ENCODE results near the gene C16orf89. TPM values are rescaled to one million over a fixed set of nuclear protein-coding genes. Genes with fewer than 3 reads are reported as not detected.

Gene C16orf89
- total and polyA plus RNA-seq, 10 of the 15 experiments (the other 5 are each of a cell fraction or from before 2014, with no cell fraction given), result not detected

- Histone ChIP-seq H3K79me2 (ENCODE audit: control insufficient read depth, insufficient read depth, low read length) (no peaks in the 10 kb centered on the region), H3K4me1 (ENCODE audit: control insufficient read depth, insufficient read depth, low read length) (no peaks in the 10 kb centered on the region), H3K4me3 (no peak overlapping the region), H2AFZ (ENCODE audit: control insufficient read depth, low read depth, low read length) (no peak overlapping the region), H4K20me1 (ENCODE audit: control insufficient read depth, insufficient read depth) (no peaks in the 10 kb centered on the region), H3K36me3 (ENCODE audit: control insufficient read depth in 2 of 2, insufficient read depth in 2 of 2, low read length in 1 of 2) (no peaks in the 10 kb centered on the region), H3K9ac (ENCODE audit: control insufficient read depth, insufficient read depth, low read length) (no peak overlapping the region), H3K4me2 (ENCODE audit: control insufficient read depth, insufficient read depth) (no peak overlapping the region), H3K27ac (ENCODE audit: control insufficient read depth, insufficient read depth) (no peak overlapping the region), H3K27me3 (replicated peaks in 1 of 2; ENCODE audit: control insufficient read depth in 2 of 2, insufficient read depth in 2 of 2, low read length in 1 of 2) (peaks cover 0 to 2% of the 10 kb centered on the region in 2 experiments; a peak in 1 of 4 replicates), H3K9me3 (replicated peaks; ENCODE audit: control insufficient read depth, insufficient read depth, low read length) (no peaks in the 10 kb centered on the region)
- WGBS (ENCODE audit: insufficient coverage, insufficient replicate concordance, low lambda C conversion rate, missing lambda C conversion rate), result 26% methylated on average over 18 of the region's 18 CpGs
- no peak for ATAC-seq
- BruUV-seq (replicated peaks), result no TSS peak
- no peak for TF ChIP-seq CBFB (IDR thresholded peaks at IDR 0.05; ENCODE audit: low read depth)
- SMC1A ChIA-PET (ENCODE audit: uncharacterized antibody, unreplicated experiment), result no interaction called here
- no peak for FAIRE-seq
- POLR2A ChIA-PET, result no interaction called here
- CTCF ChIA-PET, result no interaction called here
- RAD21 ChIA-PET (ENCODE audit: unreplicated experiment), result no interaction called here
- no peak for DNase-seq (ENCODE audit: low read depth, low spot score)
- in situ Hi-C loops (cut with MboI) (no loop called here), intact Hi-C loops (cut with micrococcal nuclease; ENCODE audit: unreplicated experiment) (no loop called here)
Measured at GRCh38 chr16:4994719-4995434, 70.9 kb downstream of the C16orf89 start.

Other genes starting within 250 kb of the C16orf89 start
- 31.1 and 40.9 TPM in 2 replicates for gene GLYR1, start 218.7 kb downstream of the C16orf89 start, total RNA-seq (2014; rRNA removed)
- 48.8 and 50.3 TPM in 2 replicates for gene GLYR1, start 218.7 kb downstream of the C16orf89 start, total RNA-seq (2014; rRNA removed; fragmentation: Illumina TruSeq; extraction: Trizol)
- gene GLYR1, start 218.7 kb downstream of the C16orf89 start, total RNA-seq (2021), result 81.9 and 90.2 TPM in 2 replicates
- gene GLYR1, start 218.7 kb downstream of the C16orf89 start, polyA plus RNA-seq (2011; rRNA removed), result 49.7 and 50.4 TPM in 2 replicates
- 82.7 and 83.3 TPM in 2 replicates for gene GLYR1, start 218.7 kb downstream of the C16orf89 start, polyA plus RNA-seq (2014; fragmentation: Illumina TruSeq; extraction: Trizol)
- gene GLYR1, start 218.7 kb downstream of the C16orf89 start, polyA plus RNA-seq (2014; fragmentation: Nextera tagmentation; extraction: Ambion mirVana), result 10 to 100 TPM in 1 of 2 experiments, 1 to 10 TPM in 1; 7.3 to 10.1 TPM
- gene GLYR1, start 218.7 kb downstream of the C16orf89 start, polyA plus RNA-seq (2014; rRNA removed), result 69.7 and 74.8 TPM in 2 replicates
- gene GLYR1, start 218.7 kb downstream of the C16orf89 start, polyA plus RNA-seq (2016; fragmentation: Nextera tagmentation; extraction: Ambion mirVana), result 10 to 100 TPM; 63.9 to 68.9 TPM
- 12.4 and 14.2 TPM in 2 replicates for gene UBN1, start 218.5 kb downstream of the C16orf89 start, total RNA-seq (2014; rRNA removed)
- 11.8 and 13.6 TPM in 2 replicates for gene UBN1, start 218.5 kb downstream of the C16orf89 start, total RNA-seq (2014; rRNA removed; fragmentation: Illumina TruSeq; extraction: Trizol)
- 28.0 and 32.5 TPM in 2 replicates for gene UBN1, start 218.5 kb downstream of the C16orf89 start, total RNA-seq (2021)
- gene UBN1, start 218.5 kb downstream of the C16orf89 start, polyA plus RNA-seq (2011; rRNA removed), result 7.8 and 10.5 TPM in 2 replicates
- 17.5 and 23.2 TPM in 2 replicates for gene UBN1, start 218.5 kb downstream of the C16orf89 start, polyA plus RNA-seq (2014; fragmentation: Illumina TruSeq; extraction: Trizol)
- gene UBN1, start 218.5 kb downstream of the C16orf89 start, polyA plus RNA-seq (2014; fragmentation: Nextera tagmentation; extraction: Ambion mirVana), result 1 to 10 TPM; 2.1 to 2.2 TPM
- 16.8 and 18.8 TPM in 2 replicates for gene UBN1, start 218.5 kb downstream of the C16orf89 start, polyA plus RNA-seq (2014; rRNA removed)
- 10 to 100 TPM; 12.6 to 14.6 TPM for gene UBN1, start 218.5 kb downstream of the C16orf89 start, polyA plus RNA-seq (2016; fragmentation: Nextera tagmentation; extraction: Ambion mirVana)
- 0.05 and 0.06 TPM in 2 replicates for gene PPL, start 128.8 kb downstream of the C16orf89 start, total RNA-seq (2014; rRNA removed)
- gene PPL, start 128.8 kb downstream of the C16orf89 start, total RNA-seq (2014; rRNA removed; fragmentation: Illumina TruSeq; extraction: Trizol), result 0.04 TPM in 1 of 2 replicates, not detected in the other
- gene PPL, start 128.8 kb downstream of the C16orf89 start, total RNA-seq (2021), result 0.11 and 0.18 TPM in 2 replicates
- 0.04 TPM in 1 of 2 replicates, not detected in the other for gene PPL, start 128.8 kb downstream of the C16orf89 start, polyA plus RNA-seq (2011; rRNA removed)
- 0.03 TPM in 1 of 2 replicates, not detected in the other for gene PPL, start 128.8 kb downstream of the C16orf89 start, polyA plus RNA-seq (2014; fragmentation: Illumina TruSeq; extraction: Trizol)
- not detected for gene PPL, start 128.8 kb downstream of the C16orf89 start, polyA plus RNA-seq (2014; fragmentation: Nextera tagmentation; extraction: Ambion mirVana)
- gene PPL, start 128.8 kb downstream of the C16orf89 start, polyA plus RNA-seq (2014; rRNA removed), result 0.03 and 0.04 TPM in 2 replicates
- under 1 TPM; 0.19 to 0.47 TPM for gene PPL, start 128.8 kb downstream of the C16orf89 start, polyA plus RNA-seq (2016; fragmentation: Nextera tagmentation; extraction: Ambion mirVana)
- not detected in 2 replicates for gene SEC14L5, start 107.6 kb downstream of the C16orf89 start, total RNA-seq (2014; rRNA removed)
- not detected in 2 replicates for gene SEC14L5, start 107.6 kb downstream of the C16orf89 start, total RNA-seq (2014; rRNA removed; fragmentation: Illumina TruSeq; extraction: Trizol)
- gene SEC14L5, start 107.6 kb downstream of the C16orf89 start, total RNA-seq (2021), result not detected in 2 replicates
- not detected in 2 replicates for gene SEC14L5, start 107.6 kb downstream of the C16orf89 start, polyA plus RNA-seq (2011; rRNA removed)
- 0.01 TPM in 1 of 2 replicates, not detected in the other for gene SEC14L5, start 107.6 kb downstream of the C16orf89 start, polyA plus RNA-seq (2014; fragmentation: Illumina TruSeq; extraction: Trizol)
- gene SEC14L5, start 107.6 kb downstream of the C16orf89 start, polyA plus RNA-seq (2014; fragmentation: Nextera tagmentation; extraction: Ambion mirVana), result not detected
- not detected in 2 replicates for gene SEC14L5, start 107.6 kb downstream of the C16orf89 start, polyA plus RNA-seq (2014; rRNA removed)
- gene SEC14L5, start 107.6 kb downstream of the C16orf89 start, polyA plus RNA-seq (2016; fragmentation: Nextera tagmentation; extraction: Ambion mirVana), result not detected
- 8.1 and 11.6 TPM in 2 replicates for gene NAGPA, start 32.0 kb downstream of the C16orf89 start, total RNA-seq (2014; rRNA removed)
- 3.7 and 5.0 TPM in 2 replicates for gene NAGPA, start 32.0 kb downstream of the C16orf89 start, total RNA-seq (2014; rRNA removed; fragmentation: Illumina TruSeq; extraction: Trizol)
- gene NAGPA, start 32.0 kb downstream of the C16orf89 start, total RNA-seq (2021), result 8.2 and 8.8 TPM in 2 replicates
- gene NAGPA, start 32.0 kb downstream of the C16orf89 start, polyA plus RNA-seq (2011; rRNA removed), result 0.82 and 1.9 TPM in 2 replicates
- gene NAGPA, start 32.0 kb downstream of the C16orf89 start, polyA plus RNA-seq (2014; fragmentation: Illumina TruSeq; extraction: Trizol), result 0.65 and 2.7 TPM in 2 replicates
- gene NAGPA, start 32.0 kb downstream of the C16orf89 start, polyA plus RNA-seq (2014; fragmentation: Nextera tagmentation; extraction: Ambion mirVana), result under 1 TPM; 0.03 to 0.79 TPM
- gene NAGPA, start 32.0 kb downstream of the C16orf89 start, polyA plus RNA-seq (2014; rRNA removed), result 8.5 and 9.7 TPM in 2 replicates
- 1 to 10 TPM; 9.3 to 9.9 TPM for gene NAGPA, start 32.0 kb downstream of the C16orf89 start, polyA plus RNA-seq (2016; fragmentation: Nextera tagmentation; extraction: Ambion mirVana)
- 30.9 and 32.6 TPM in 2 replicates for gene ALG1, start 5.9 kb upstream of the C16orf89 start, total RNA-seq (2014; rRNA removed)
- gene ALG1, start 5.9 kb upstream of the C16orf89 start, total RNA-seq (2014; rRNA removed; fragmentation: Illumina TruSeq; extraction: Trizol), result 14.1 and 16.5 TPM in 2 replicates
- gene ALG1, start 5.9 kb upstream of the C16orf89 start, total RNA-seq (2021), result 26.2 and 26.9 TPM in 2 replicates
- 15.9 and 19.1 TPM in 2 replicates for gene ALG1, start 5.9 kb upstream of the C16orf89 start, polyA plus RNA-seq (2011; rRNA removed)
- gene ALG1, start 5.9 kb upstream of the C16orf89 start, polyA plus RNA-seq (2014; fragmentation: Illumina TruSeq; extraction: Trizol), result 17.9 and 21.4 TPM in 2 replicates
- 1 to 10 TPM; 1.5 to 5.2 TPM for gene ALG1, start 5.9 kb upstream of the C16orf89 start, polyA plus RNA-seq (2014; fragmentation: Nextera tagmentation; extraction: Ambion mirVana)
- 23.4 and 26.9 TPM in 2 replicates for gene ALG1, start 5.9 kb upstream of the C16orf89 start, polyA plus RNA-seq (2014; rRNA removed)
- gene ALG1, start 5.9 kb upstream of the C16orf89 start, polyA plus RNA-seq (2016; fragmentation: Nextera tagmentation; extraction: Ambion mirVana), result 10 to 100 TPM; 41.3 to 43.2 TPM
- 19.0 and 21.0 TPM in 2 replicates for gene EEF2KMT, start 31.8 kb upstream of the C16orf89 start, total RNA-seq (2014; rRNA removed)
- 8.6 and 9.5 TPM in 2 replicates for gene EEF2KMT, start 31.8 kb upstream of the C16orf89 start, total RNA-seq (2014; rRNA removed; fragmentation: Illumina TruSeq; extraction: Trizol)
- gene EEF2KMT, start 31.8 kb upstream of the C16orf89 start, total RNA-seq (2021), result 17.5 and 19.0 TPM in 2 replicates
- gene EEF2KMT, start 31.8 kb upstream of the C16orf89 start, polyA plus RNA-seq (2011; rRNA removed), result 4.9 and 8.6 TPM in 2 replicates
- 5.0 and 9.5 TPM in 2 replicates for gene EEF2KMT, start 31.8 kb upstream of the C16orf89 start, polyA plus RNA-seq (2014; fragmentation: Illumina TruSeq; extraction: Trizol)
- 1 to 10 TPM; 3.8 to 4.8 TPM for gene EEF2KMT, start 31.8 kb upstream of the C16orf89 start, polyA plus RNA-seq (2014; fragmentation: Nextera tagmentation; extraction: Ambion mirVana)
- gene EEF2KMT, start 31.8 kb upstream of the C16orf89 start, polyA plus RNA-seq (2014; rRNA removed), result 17.5 and 21.1 TPM in 2 replicates
- 10 to 100 TPM; 26.0 to 28.1 TPM for gene EEF2KMT, start 31.8 kb upstream of the C16orf89 start, polyA plus RNA-seq (2016; fragmentation: Nextera tagmentation; extraction: Ambion mirVana)

Data from GM12878 (cell line).